Measurements from ENCODE around the gene CREG2.
"Not testable (repeated sequence)": the region's sequence is repeated elsewhere in the genome, so short reads cannot be mapped to it uniquely, and the experiment has no call there.

The CREG2 gene

GRCh38 chr2:101328474-101329007 lies 58.8 kb downstream of the CREG2 start:
- TF ChIP-seq, protein P1, sequence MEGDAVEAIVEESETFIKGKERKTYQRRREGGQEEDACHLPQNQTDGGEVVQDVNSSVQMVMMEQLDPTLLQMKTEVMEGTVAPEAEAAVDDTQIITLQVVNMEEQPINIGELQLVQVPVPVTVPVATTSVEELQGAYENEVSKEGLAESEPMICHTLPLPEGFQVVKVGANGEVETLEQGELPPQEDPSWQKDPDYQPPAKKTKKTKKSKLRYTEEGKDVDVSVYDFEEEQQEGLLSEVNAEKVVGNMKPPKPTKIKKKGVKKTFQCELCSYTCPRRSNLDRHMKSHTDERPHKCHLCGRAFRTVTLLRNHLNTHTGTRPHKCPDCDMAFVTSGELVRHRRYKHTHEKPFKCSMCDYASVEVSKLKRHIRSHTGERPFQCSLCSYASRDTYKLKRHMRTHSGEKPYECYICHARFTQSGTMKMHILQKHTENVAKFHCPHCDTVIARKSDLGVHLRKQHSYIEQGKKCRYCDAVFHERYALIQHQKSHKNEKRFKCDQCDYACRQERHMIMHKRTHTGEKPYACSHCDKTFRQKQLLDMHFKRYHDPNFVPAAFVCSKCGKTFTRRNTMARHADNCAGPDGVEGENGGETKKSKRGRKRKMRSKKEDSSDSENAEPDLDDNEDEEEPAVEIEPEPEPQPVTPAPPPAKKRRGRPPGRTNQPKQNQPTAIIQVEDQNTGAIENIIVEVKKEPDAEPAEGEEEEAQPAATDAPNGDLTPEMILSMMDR (IDR thresholded peaks at IDR 0.05; ENCODE audit: low read depth, low read length): no peak
- DNase-seq (ENCODE audit: extremely low read depth, low read depth): no peak

DNA sequence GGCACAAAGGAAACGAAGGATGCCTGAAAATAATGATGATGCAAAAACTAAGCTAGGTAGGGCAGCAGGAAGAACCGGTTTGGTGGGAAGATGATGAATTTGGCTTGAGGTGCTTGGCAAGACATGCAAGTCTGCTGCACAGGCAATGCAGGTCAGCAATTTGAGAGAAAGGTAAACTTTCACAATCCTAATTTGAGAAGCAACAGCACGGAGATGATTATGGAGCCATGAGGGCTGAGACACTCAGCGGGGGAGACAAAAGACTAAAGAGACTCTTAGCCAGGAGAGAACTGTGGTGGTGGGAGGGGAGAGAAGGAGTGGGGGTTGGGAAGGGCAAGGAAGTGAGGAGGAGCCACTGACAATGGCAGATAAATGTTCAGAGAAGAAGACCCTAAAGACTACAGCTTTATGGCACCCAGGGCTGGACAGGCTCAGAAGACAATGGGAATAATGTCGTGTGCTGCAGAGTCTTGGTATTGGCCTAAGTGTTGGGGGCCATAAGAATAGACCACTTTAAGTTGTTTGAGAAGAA lies 59.4 kb downstream of the CREG2 start:
- TF ChIP-seq, protein P1 (IDR thresholded peaks at IDR 0.05; ENCODE audit: low read depth, low read length): no peak
- no peak for DNase-seq (ENCODE audit: extremely low read depth, low read depth)

DNA sequence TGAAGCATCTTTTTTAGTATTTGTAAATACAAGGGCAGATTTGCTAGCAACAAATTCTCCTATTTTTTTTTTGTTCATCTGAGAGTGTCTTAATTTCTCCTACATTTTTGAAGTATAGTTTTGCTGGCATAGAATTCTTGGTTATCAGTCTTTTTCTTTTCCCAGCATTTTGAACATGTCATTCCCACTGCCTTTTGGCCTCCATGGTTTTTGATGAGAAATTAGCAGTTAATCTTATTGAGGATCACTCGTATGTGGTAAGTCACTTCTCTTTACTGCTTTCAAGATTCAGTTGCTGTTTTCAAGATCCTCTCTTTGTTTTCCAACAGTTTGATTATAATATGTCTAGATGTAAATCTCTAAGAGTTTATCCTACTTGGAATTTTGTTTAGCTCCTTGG lies 61.9 kb downstream of the CREG2 start:
- TF ChIP-seq, protein P1 (IDR thresholded peaks at IDR 0.05; ENCODE audit: low read depth, low read length): no peak
- no peak for DNase-seq (ENCODE audit: extremely low read depth, low read depth)

- not testable (repeated sequence) for DNase-seq (ENCODE audit: extremely low read depth, low read depth)
Measured at GRCh38 chr2:101316568-101316967, 70.7 kb downstream of the CREG2 start.

GRCh38 chr2:101311696-101312017 lies 75.6 kb downstream of the CREG2 start:
- TF ChIP-seq, protein P1 (IDR thresholded peaks at IDR 0.05; ENCODE audit: low read depth, low read length): no peak
- DNase-seq (ENCODE audit: extremely low read depth, low read depth): no peak

DNA sequence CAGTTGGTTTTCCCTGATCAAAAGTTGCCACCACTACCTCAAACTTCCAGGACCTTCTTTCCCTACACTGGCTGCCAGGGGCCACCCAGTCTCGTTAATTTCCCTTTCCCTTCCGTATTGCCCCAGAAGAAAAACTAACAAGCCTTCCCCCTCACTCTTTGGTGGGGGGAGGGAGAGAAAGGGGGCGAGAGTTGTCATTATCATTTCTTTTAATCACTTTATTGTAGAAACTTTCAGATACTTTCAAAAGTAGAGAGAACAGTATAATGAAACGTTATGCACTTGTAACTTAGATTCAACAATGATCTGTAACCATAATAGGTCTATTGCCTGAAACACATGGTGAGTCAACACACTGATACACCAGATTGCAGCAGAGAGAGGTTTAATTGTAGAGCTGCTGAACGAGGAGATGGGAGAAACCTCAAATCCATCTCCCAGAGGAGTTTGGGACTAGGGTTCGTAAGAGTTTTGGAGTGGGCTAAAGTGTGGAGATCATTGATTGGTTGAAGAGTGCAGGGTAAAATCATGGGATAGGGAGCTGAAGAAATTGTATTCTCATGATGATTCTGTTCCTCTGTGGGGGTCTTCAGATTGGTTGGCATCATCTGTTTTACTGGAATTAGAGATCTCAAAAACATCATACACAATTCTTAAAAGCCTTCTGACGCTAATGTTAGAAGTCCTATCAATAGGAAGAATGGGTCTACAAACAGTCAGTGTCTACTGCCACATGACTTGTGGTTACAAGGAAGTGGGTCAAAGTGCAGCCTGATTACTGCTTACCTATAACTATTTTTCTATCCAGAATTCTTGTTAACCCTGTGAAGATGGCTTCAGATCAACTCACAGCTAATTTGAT lies 76.2 kb downstream of the CREG2 start:
- TF ChIP-seq, protein P1 (IDR thresholded peaks at IDR 0.05; ENCODE audit: low read depth, low read length): no peak
- no peak for DNase-seq (ENCODE audit: extremely low read depth, low read depth)

DNA sequence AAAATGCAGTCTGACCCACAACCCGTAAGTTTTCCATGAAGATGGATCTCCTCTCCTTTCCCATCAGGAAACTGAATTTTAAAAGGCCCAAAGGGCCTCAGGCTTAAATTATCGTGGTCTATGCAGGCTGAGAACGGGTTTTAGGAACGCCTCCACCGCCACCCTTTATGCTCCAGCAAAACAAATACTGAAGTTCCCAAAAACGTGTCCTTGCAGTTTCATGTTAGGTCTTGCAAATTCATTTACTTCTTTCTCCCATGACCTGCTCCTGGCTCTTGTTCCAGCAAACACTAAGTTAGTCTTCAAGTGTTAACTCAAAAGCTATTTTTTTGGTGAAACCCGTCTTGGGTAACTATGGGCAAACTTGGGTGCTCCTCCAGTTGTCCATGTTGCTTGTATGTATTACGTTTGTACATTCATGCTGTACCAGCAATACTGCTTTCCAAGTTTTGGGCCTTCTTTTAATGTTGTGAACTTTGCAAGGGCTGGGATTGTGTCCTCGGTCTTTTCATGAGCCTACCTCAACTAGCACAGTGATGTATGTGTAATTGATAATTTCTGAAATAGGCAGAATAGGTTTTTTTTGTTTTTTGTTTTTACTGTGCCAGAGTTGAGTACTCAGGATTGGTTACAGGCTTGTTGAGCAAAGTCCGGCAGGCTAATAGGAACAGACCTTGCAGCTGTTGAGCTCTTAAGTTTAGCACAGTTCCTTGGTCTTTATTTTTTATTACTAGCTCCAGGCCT lies 77.0 kb downstream of the CREG2 start:
- TF ChIP-seq, protein P1 (IDR thresholded peaks at IDR 0.05; ENCODE audit: low read depth, low read length): no peak
- no peak for DNase-seq (ENCODE audit: extremely low read depth, low read depth)

Measured in AG09319 (cell line).